HepG2 (cell line): ENCODE data around the gene ZFAND4. TPM values are rescaled to one million over a fixed set of nuclear protein-coding genes. Genes with fewer than 3 reads are reported as not detected.

ENCODE experiments used
- EHMT2 ChIP-seq: fragments of 200-600 bp; sonication (generic); IDR thresholded peaks from 2 replicates; pipeline ENCODE4 v1.7.0; 2017; ENCODE audit warnings: antibody characterized with exemption, low read depth, low read length, borderline replicate concordance
- FOXC1 ChIP-seq: sonication (generic); formaldehyde crosslinking; IDR thresholded peaks from 2 replicates; pipeline ENCODE4 v1.8.0; 2022; ENCODE audit warnings: mild to moderate bottlenecking, missing genetic modification reagents, borderline replicate concordance
- ZBTB7B ChIP-seq: sonication (generic); formaldehyde crosslinking; IDR thresholded peaks from 2 replicates; pipeline ENCODE4 v1.4.0; 2020; ENCODE audit warnings: missing genetic modification reagents
- ZFAT ChIP-seq: sonication (generic); formaldehyde crosslinking; conservative IDR thresholded peaks from 2 replicates; pipeline ENCODE4 v1.8.1; 2023; ENCODE audit warnings: missing genetic modification reagents, inconsistent platforms
- ZNF562 ChIP-seq: sonication (generic); formaldehyde crosslinking; IDR thresholded peaks from 2 replicates; pipeline ENCODE4 v1.8.0; 2022; ENCODE audit warnings: missing genetic modification reagents, borderline replicate concordance
- ZNF879 ChIP-seq: sonication (generic); formaldehyde crosslinking; IDR thresholded peaks from 2 replicates; pipeline ENCODE4 v1.8.1; 2023; ENCODE audit warnings: missing genetic modification reagents
- polyA plus RNA-seq, 8 experiments: library from polyadenylated mRNA; depleted of rRNA in 3 of 8; stranded (reverse) in 7 of 8; unstranded in 1 of 8; fragments of >200 nt; fragmentation: Illumina TruSeq in 4 of 8; extraction: Trizol in 4 of 8; gene quantifications; 2 replicates each; pipeline versions ENCODE4 v1.2.1 to v1.2.3, GENCODE V29; 2011 to 2016; ENCODE audit warnings: low read depth in 4 of 8, missing spikeins in 1 of 8, mixed read lengths in 1 of 8; ENCODE audit not compliant: insufficient read depth in 1 of 8
- total RNA-seq, 5 experiments: library from RNA; depleted of rRNA; stranded (reverse); fragments of >200 nt; fragmentation: Illumina TruSeq; extraction: Trizol; gene quantifications; 2 replicates each; pipeline ENCODE4 v1.2.3, GENCODE V29; 2016; ENCODE audit warnings: low read depth in 1 of 5
- TF ChIP-seq, protein P1 (sequence below): sonication (generic); formaldehyde crosslinking; IDR thresholded peaks from 2 replicates; pipeline ENCODE4 v1.5.1; 2020; ENCODE audit warnings: mild to moderate bottlenecking, missing genetic modification reagents, borderline replicate concordance
- TF ChIP-seq, protein P2 (sequence below): sonication (generic); formaldehyde crosslinking; IDR thresholded peaks from 2 replicates; pipeline ENCODE4 v1.8.1; 2023; ENCODE audit warnings: mild to moderate bottlenecking, missing genetic modification reagents
- TF ChIP-seq, protein P3 (sequence below): sonication (generic); formaldehyde crosslinking; IDR thresholded peaks from 2 replicates; pipeline ENCODE4 v1.4.0; 2020; ENCODE audit warnings: mild to moderate bottlenecking, missing genetic modification reagents
- TF ChIP-seq, protein P4 (sequence below): sonication (generic); formaldehyde crosslinking; IDR thresholded peaks from 2 replicates; pipeline ENCODE4 v1.4.0; 2020; ENCODE audit warnings: missing genetic modification reagents

Gene ZFAND4
- total and polyA plus RNA-seq, 2 of the 13 experiments (the other 11 are each of a cell fraction or from before 2014, with no cell fraction given) = 2.9 to 9.2 TPM

DNA sequence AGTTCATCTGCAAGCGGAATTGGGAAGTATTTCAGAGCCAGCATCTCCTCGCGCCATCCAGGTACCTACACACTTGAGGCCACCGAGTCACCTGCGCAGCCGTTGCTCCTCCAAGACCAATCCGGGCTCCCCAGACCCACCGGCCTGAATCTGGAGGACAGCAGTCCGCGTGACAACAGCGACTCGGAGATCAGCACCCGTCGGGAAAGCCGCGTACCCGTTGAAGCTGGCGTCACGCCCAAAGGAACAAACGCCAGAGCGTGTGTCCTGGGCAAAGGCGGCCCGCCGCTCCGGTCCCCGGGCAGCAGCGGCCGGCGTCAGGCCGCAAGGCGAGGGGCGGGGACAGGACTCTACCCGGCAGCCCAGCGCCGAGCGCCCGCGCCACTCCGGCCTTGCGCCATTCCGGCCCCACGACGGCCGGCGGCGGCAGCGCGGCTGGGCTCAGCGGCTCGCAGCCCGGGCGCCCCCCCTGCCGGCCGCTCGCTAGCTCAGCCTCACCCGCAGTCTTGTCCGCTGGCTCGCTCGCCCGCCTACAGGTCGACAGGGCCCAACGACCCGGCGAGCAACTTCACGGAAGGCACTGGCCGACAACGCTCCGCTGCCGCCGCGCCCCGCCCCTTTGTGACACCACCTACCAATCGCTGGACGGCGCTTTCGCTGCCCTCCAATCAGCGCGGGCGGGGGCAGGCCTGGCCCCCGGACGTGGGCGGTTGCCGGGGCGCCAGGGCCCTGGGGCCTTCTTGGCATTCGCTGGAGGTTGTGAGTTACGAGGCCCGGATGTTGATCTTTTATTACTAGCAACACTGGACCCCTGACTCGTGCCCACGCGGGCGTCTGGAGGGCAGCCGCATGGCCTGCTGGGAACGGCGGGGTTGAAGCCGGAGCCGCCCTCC lies at the start of gene ZFAND4 (continued):
- TF ChIP-seq, protein P1, sequence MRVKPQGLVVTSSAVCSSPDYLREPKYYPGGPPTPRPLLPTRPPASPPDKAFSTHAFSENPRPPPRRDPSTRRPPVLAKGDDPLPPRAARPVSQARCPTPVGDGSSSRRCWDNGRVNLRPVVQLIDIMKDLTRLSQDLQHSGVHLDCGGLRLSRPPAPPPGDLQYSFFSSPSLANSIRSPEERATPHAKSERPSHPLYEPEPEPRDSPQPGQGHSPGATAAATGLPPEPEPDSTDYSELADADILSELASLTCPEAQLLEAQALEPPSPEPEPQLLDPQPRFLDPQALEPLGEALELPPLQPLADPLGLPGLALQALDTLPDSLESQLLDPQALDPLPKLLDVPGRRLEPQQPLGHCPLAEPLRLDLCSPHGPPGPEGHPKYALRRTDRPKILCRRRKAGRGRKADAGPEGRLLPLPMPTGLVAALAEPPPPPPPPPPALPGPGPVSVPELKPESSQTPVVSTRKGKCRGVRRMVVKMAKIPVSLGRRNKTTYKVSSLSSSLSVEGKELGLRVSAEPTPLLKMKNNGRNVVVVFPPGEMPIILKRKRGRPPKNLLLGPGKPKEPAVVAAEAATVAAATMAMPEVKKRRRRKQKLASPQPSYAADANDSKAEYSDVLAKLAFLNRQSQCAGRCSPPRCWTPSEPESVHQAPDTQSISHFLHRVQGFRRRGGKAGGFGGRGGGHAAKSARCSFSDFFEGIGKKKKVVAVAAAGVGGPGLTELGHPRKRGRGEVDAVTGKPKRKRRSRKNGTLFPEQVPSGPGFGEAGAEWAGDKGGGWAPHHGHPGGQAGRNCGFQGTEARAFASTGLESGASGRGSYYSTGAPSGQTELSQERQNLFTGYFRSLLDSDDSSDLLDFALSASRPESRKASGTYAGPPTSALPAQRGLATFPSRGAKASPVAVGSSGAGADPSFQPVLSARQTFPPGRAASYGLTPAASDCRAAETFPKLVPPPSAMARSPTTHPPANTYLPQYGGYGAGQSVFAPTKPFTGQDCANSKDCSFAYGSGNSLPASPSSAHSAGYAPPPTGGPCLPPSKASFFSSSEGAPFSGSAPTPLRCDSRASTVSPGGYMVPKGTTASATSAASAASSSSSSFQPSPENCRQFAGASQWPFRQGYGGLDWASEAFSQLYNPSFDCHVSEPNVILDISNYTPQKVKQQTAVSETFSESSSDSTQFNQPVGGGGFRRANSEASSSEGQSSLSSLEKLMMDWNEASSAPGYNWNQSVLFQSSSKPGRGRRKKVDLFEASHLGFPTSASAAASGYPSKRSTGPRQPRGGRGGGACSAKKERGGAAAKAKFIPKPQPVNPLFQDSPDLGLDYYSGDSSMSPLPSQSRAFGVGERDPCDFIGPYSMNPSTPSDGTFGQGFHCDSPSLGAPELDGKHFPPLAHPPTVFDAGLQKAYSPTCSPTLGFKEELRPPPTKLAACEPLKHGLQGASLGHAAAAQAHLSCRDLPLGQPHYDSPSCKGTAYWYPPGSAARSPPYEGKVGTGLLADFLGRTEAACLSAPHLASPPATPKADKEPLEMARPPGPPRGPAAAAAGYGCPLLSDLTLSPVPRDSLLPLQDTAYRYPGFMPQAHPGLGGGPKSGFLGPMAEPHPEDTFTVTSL (CRISPR knock-in tag) = no peak
- TF ChIP-seq ZNF879 (CRISPR knock-in tag) (no peak), FOXC1 (CRISPR knock-in tag) (peak; percentile 13; the same call in 1 of the 2 replicates), ZFAT (no peak), ZBTB7B (CRISPR knock-in tag) (peak; percentile 47; the same call in 1 of the 2 replicates), ZNF562 (CRISPR knock-in tag) (no peak), EHMT2 (no peak)
- TF ChIP-seq, protein P2, sequence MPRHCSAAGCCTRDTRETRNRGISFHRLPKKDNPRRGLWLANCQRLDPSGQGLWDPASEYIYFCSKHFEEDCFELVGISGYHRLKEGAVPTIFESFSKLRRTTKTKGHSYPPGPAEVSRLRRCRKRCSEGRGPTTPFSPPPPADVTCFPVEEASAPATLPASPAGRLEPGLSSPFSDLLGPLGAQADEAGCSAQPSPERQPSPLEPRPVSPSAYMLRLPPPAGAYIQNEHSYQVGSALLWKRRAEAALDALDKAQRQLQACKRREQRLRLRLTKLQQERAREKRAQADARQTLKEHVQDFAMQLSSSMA (CRISPR knock-in tag) = no peak
- TF ChIP-seq, protein P3, sequence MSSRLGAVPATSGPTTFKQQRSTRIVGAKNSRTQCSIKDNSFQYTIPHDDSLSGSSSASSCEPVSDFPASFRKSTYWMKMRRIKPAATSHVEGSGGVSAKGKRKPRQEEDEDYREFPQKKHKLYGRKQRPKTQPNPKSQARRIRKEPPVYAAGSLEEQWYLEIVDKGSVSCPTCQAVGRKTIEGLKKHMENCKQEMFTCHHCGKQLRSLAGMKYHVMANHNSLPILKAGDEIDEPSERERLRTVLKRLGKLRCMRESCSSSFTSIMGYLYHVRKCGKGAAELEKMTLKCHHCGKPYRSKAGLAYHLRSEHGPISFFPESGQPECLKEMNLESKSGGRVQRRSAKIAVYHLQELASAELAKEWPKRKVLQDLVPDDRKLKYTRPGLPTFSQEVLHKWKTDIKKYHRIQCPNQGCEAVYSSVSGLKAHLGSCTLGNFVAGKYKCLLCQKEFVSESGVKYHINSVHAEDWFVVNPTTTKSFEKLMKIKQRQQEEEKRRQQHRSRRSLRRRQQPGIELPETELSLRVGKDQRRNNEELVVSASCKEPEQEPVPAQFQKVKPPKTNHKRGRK (CRISPR knock-in tag) = no peak
- TF ChIP-seq, protein P4, sequence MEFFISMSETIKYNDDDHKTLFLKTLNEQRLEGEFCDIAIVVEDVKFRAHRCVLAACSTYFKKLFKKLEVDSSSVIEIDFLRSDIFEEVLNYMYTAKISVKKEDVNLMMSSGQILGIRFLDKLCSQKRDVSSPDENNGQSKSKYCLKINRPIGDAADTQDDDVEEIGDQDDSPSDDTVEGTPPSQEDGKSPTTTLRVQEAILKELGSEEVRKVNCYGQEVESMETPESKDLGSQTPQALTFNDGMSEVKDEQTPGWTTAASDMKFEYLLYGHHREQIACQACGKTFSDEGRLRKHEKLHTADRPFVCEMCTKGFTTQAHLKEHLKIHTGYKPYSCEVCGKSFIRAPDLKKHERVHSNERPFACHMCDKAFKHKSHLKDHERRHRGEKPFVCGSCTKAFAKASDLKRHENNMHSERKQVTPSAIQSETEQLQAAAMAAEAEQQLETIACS (CRISPR knock-in tag) = no peak
